CD1c-positive myeloid dendritic cell (primary cell): ENCODE data around the gene ZNF335.
"Not testable (repeated sequence)": the region's sequence is repeated elsewhere in the genome, so short reads cannot be mapped to it uniquely, and the experiment has no call there.

Source experiments
- DNase-seq: peaks from one replicate; pipeline ENCODE4 v3.0.0-alpha.2; 2016; ENCODE audit errors: extremely low spot score

The ZNF335 gene

DNA sequence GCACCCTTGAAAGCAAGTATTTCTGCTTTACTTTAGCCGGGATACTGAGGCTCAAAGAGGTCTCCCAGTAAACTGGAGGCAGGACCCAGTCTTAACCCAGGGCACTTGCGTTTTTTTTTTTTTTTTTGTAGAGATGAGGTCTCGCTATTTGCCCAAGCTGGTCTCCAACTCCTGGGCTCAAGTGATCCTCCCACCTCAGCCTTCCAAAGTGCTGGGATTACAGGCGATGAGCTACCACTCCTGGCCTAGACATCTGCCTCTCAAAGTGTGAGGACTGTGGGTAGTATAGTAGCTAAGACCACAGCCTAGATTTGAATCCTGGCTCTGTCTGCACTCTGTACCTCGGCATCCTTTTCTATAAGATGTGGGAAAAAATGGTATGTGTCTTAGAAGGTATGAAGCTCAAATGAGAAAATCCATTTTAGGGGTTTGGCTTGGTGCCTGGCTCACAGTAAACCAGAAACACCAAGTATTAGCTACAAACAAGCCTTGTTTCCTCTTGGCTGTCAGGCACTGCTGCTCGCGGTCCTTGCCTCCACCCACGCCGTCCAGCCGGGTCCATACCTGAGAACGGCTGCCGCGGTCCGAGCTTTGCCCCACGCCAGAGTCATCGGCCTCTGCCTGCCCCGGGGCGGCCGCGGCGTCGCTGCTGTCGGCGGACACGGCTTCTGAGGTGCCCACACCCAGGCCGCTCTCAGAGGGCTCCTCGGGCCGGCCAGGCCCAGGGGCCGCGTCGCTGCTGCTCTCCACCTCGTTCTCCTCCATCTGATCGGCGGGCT, 1.2 kb downstream of the ZNF335 start:
- peak; percentile 27 for DNase-seq

DNA sequence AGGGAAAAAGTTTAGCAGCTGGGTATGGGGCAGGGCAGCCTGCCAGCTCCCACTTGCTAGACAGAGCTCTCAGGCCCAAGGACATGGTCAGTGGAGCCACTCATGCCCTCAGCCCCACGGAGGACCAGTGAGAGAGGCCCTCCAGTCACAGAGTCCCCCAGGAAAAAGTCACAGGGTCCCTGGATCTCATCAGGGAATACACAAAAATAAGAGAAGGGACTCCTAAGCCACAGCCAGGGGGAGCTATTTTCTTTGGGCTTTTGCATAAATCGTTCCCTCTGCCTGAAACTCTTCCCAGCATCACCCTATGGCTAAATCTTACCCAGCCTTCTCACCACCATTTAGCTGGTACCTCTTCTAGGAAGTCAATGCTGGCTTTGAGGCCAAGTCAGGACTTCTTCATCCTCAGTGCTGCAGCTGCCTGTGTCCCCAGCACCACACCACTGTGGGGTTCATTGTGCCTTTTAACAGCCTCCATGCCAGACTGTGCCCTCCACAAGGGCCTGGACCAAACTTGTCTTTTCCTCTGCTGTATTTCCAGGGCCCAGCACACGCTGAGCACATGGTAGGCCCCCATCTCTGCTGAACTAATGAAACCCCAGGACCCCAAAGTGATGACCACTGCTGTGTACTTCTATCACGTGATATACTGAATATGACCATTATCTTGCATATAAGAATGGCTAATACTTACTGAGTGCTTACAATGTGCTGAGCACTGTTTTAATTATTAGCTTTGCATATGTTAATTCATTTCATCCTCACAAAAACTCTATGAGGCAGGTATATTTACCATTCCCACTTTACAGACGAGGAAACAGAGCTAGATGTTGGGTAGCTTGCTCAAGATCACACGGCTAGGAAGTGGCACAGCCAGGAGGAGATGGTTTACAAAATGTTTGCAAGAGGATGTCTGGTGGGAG, 2.0 kb downstream of the ZNF335 start:
- peak; percentile 69 for DNase-seq

DNA sequence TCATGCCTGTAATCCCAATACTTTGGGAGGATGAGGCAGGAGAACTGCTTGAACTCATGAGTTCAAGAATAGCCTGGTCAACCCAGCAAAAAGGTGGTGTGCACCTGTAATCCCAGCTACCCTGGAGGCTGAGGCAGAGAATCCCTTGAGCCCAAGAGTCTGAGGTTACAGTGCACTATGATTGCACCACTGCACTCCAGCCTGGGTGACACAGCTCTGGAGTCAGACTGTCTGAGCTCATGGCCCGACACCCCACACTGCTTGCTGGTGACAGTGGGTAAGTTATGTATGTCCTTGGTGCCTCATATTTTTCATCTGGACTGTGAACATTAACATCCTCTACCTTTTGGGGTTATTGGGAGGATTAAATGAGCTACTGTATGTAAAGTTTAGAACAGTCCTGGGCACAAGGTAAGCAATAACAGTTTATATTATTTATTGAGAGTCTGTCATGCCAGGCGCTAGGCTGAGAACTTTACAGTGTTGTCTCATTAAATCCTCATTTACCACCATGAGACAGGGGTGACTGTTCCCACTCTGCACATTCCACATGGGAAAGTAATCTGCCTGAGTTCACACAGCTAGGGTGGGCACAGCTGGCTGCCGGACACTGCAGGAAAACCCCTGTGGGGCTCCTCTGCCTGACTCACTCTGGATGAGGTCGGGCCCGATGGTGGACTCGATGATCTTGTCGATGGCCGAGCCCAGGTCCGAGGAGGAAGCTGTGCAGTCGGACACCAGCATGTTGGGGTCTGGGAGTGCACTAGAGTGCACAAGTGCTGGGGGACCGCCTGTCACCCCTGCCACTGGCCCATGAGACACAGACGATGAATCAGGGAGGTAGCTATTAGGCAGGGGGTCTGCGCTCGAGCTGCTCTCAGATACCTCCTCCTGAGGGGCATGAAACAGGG, 2.9 kb downstream of the ZNF335 start:
- DNase-seq, result no peak

DNA sequence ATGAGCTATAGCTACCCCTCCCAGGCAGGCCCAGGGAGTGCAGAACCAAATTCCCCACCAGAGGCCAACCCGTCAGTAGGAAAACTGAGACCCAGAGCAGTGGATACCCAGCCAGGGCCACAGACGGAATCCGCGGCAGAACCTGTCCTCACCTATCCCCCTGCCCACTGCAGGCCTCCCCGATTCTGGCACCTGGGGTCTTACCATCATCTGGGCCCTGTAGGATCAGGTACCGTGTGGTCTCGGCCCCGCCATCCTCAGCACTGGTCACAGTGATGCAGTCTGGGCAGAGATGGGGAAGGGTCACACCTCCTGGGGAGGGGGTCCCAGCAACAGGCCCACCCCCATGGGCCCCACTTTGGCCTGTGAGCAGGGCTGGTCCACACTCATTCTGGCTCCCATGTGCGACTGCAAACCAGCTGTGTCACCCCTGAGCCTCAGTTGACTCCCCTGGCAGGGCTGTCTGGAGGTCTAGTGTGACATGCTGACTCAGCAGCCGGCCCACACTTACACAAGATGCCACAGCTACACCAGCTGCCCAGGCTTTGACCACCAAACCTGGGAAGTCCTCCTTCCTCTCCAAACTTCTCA, 3.8 kb downstream of the ZNF335 start:
- DNase-seq, result no peak

DNA sequence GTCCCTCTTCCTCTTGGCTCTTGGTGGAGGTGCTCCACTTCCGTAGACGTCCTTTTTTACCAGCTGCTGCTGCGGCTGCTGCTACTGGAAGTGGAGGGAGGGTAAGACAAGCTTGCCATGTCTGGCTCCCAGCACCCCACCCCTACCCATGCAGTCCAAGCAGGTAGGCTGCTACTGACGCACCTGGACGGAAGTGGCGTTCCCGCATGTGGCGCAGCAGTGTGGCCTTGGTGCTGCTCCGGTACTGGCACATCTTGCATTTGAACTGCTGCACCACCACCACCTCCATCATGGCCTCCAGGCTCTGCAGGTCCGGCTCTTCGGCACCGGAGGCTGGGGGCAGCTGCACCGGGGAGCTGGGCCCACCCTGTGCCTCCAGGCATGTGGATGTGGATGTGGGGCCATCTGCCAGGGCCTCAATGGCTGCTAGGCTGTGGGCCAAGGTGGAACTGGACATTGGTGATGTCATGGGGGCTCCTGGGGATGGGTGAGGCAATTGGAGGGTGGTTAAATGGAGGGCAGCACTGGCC, 4.4 kb downstream of the ZNF335 start:
- no peak for DNase-seq

DNA sequence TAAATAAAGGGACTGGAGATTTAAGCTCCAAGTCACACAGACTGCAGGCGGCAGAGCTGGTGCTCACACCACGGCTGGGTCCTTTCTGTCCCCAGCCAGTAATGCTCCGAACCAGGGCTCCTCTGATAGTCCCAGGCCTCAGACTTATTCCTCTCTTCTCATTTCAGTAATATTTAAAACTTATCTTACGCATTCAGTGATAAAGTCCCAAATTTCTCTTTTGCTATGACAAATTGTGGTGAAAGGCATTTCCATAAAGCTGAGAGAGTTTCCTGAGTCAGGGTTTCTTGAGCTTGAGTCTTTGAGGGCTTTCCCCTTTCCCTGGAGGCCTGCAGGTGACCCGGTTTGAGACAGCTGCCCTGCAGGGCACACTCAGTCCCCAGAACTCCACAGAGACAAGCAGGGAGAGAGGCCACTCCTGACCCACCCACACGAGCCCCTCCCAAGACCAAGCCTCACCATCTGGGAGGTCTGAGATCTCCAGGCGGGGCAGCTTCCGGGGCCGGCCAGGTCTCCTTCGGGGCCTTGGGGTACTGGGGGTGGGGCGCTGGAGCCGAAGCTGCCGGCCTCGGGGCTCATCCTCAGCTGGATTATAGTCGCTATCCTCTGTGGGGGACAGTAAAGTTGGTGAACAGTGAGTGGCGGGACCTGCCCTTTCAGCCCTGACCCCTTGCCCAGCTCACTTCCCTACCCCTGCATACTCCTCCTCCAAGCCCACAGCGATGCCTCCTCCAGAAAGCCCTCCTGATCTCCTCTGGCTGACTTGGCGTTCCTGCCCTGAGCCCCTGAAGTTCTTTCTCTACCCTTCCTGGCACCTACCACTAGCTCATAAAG, 6.6 kb downstream of the ZNF335 start:
- no peak for DNase-seq

DNA sequence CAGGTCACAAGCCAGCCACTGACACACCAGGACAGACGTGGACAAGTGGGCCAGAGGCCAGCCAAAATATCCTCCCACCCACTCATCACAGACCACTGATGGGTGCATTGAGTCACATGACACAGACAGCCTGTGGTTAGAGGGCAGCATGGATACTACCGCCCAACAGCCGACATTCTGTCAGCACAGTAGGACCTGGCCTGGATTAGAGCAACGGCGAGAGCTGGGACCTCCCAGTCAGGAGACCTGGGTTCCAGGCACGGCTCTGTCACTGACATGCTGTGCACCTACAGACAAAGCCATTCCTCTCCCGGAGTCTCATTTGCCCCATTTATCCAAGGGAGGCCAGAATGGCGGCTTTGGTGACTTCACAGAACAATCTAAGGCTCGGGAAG, 8.0 kb downstream of the ZNF335 start:
- no peak for DNase-seq

DNA sequence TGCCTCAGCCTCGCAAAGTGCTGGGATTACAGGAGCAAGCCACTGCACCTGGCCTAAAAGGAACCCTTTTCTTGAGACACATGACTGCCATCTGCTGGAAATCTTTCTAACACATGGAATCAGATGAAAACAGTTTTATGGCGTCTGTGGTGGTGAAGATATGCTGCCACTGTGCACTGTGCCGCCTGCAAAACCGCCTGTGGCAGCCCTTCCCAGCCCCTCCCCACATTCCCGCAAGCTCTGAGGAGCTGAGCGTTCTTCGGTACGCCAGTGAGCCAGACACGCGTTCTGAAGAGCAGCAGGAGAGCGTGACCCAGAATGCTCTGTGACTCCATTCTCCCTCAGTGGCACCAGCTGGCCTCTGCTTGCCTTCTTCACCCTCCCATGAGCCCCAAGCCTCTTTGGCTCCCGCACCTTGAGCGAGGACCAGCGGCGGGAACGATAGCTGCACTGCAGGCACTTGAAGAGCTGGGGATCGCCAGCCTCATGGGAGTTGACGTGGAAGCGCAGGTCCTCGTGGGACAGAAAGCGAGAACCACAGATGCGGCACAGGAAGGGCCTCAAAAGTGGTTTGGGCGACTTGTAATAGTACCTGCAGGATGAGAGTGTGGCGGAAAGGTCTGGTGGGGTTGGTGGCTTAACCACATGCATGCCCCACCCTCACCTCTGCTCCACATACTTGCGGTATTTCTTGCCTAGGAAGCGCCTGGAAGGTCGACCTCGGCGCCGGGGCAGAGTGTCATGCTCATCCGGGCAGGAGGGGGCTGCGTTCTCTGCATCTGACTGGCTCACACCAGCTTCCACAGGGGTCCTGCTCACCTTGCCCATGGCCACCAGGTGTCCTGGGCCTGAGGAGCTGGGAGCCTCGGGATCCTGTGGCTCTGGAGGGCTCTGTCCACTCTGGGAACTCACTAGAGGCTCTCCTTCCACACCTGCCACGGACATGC, 8.7 kb downstream of the ZNF335 start:
- peak; percentile 48 for DNase-seq

DNA sequence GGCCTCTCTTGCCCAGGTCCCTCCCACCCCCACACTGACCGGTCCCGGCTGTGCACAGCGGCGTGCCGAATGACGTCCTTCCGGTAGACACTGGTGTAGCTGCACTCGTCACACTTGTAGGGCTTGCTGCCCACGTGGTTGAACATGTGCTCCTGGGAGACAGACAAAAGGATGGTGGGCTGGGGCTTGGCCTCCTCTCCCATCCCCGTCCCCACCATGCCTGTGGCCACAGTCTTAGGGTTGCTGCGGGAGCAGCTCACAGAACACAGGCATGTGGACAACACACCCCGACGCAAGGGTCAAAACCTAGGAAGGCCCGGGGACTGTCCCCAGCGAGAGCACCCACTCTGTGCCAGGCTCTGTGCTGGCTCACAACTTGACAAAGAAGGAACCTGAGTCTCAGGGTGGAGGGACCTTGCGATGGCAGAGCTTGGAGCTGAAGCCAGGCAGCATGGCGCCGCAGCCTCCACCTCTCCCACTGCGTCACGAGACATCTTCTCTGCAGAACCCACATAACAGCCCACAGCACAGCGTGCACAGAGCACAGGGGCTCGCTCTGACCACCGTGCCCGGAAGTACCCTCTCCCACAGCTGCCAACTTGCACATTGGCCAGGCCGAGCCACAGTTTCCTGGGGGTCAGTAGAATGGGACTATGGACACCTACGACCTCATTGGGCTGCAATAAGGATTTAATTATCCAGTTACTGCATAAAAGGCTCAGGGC, 9.8 kb downstream of the ZNF335 start:
- DNase-seq, result no peak

DNA sequence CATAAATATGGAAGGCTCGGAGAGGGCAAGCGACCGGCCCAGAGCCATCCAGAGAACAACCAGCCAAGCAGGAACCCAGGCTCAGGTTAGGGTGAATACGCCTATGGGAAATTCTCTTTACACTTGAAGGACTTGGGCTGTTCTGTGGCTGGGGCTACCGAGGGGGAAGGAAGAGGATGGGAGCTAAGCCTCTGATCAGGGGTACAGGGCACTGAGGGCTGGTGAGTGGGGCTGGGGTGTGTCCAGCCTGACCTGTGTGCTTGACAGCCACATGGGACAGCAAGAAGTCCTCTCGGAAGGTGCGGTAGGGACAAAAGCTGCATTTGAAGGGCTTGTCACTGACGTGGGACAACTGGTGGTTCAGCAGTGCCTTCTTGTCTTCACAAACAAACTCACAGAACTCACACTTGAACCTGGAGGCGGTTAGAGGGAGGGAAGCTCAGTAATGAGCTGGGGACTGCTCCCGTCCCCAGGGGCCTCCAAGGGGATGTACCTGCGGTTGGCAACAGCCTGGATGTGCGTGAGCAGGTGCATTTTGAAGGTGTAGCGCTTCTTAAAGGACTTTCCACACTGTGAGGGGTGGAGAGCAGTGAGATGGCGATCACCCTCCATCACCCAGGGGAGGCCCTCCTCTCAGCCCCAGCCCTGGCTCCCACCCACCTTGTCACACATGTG, 11.9 kb downstream of the ZNF335 start:
- DNase-seq, result no peak

DNA sequence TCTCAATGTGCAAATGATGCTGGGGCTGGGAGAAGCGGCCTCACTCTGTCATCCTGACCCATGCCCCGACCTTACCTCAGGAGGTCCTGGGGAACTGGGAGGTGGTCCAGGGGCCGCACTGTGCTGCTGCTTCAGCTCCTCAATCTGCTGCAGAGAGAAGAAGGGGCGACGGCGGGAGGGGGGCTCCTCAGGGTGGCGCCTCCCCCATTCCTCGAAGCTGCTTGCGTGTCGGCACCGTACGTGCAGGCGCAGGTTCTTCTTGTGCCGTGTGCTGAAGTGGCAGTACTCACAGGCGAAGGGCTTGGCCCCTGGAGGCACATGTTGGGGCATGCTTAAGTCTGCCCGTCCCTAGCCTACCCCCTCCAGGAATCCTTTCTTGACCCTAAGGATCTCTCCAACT, 12.9 kb downstream of the ZNF335 start:
- no peak for DNase-seq

DNA sequence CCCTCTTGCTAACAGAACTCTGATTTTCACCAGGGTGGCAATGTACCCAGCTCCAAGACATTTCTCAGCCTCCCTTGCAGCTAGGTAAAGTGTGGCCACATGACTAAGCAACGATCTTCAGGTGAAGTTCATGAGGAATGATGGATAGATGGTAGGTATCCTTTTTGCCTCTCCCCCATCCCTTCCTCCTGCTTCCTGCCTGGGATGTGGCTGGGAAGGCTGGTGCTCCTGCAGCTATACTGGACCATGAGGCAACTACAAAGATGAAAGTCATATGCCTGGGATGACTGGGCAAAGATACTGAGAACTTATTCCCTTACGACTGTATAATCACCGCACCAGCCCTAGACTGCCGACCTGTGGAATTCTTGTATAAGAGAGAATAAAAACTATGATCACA, 13.4 kb downstream of the ZNF335 start:
- no peak for DNase-seq

DNA sequence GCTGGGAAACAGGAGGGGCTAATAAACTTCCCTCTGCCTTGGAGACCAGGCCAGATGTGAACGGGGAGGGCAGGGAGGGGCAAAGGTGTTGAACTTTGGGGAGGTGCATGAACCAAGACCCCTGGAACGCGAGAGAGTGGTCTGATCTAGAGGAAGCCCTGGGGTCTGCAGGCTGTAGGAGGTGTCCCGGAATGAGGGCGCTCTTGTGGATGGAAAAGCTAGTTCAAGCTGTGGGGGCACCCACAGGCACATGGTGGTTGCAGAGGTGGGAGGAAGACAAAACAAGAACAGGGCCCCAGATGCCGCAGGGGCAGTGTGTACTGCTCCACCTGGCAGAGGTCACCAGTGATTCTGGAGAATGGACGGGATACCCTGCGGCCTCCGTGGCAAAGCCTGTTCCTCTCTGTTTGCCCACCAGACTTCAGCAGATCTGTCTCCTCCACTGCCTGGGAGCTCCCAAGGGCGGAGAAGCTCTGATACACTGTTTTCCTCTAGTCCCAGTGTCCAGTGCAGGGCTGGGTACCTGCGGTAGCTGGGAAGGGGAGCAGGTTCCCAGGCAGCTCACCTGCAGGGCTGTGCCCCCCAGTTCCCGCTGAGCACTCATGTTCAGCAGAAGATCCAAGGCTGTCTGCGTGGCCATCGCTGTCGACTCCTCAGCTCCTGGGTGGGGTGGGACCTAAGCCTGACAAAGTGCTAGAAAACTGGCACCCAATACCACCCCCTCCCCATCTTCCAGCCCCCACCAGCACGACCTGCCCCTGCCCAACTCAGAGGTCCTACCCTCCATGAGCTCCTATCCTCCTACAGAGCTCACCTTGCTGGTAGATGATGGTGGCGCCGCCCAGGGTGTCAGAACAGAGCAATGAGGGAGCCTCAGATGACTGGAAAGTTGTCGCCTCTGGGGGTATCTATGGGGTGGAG, 14.7 kb downstream of the ZNF335 start:
- no peak for DNase-seq

DNA sequence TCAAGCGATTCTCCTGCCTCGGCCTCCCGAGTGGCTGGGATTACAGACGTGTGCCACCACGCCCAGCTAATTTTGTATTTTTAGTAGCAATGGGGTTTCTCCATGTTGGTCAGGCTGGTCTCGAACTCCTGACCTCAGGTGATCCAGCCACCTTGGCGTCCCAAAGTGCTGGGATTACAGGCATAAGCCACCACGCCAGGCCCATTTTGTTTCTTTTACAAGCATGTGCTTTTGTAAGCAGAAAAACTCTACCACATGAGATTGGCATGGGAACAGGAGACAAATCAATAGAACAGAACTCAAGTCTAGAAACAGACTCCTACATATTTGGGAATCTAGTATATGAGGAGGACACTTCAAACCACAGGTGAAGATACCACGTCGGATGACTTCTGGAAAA, 15.7 kb downstream of the ZNF335 start:
- not testable (repeated sequence) for DNase-seq

DNA sequence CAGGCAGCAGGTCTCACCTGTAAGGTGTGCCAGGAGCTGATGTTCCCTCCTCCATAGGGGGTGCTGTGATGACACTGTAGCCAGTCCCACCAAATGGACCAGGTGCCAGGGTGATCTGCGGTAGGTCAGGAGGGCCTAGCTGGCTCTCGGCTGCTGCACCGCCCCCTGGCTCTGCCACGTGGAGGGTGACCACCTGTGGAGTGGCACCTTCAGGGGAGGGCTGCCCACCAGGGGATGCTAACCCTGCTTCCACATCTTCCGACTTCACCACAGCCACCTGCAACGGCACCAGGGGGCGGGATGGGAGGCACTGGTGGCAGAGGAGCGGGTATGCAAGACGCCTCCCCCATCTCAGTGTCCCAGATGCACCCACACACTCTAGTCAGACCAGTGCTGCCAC, 18.3 kb downstream of the ZNF335 start:
- DNase-seq, result no peak

DNA sequence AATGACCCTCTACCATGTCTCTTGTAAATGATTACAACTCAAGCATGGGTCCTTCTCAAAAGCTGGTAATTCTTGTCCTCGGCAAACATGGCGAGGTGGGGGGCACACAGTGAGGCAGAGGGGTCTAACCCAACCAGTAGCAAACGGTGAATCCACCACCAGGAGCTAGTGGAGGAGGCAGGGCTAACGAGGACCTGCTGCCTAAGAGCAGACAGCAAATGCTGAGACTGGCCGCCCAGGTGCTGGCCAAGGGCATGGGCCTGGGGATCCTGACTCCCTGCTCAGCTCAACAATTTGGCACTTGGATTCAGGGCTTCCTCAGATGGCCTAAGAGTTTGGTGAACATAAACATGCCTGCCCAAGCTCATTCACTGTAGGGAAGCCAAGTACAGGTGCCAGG, 19.1 kb downstream of the ZNF335 start:
- no peak for DNase-seq
